Kidney glomerular epithelial cell (primary cell): ENCODE data around the gene CENPF.
"Not testable (repeated sequence)": the region's sequence is repeated elsewhere in the genome, so short reads cannot be mapped to it uniquely, and the experiment has no call there.

Source experiments
- DNase-seq: peaks from one replicate; lab custom pipeline; 2025; lab: John Stamatoyannopoulos, UW

Gene CENPF

DNA sequence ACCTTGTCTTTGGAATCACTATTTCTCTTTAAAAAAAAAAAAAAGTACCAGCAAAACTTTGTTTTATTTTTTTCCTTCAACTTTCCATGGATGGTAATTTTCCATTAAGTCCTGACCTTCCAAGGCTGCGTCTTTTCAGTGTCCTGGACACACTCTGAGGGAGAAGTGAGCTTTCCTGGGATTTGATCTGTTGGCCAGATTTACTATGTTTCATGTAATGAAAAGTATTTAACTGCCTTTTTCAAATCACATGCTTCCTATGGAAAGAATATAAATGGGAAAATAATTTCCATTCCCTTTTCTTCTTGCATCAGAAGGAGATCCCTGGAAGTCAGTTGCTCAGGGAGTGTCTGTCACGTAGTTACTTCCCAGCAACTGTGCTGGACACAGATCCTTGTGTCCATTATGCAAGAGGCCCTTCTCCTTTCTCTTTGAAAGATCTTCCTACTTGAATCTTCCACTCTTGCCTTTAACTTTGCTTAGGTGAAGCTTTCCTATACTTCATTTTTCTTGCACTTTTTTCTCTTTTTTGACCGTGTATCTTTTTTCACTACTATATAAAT is 59.3 kb downstream of the CENPF start:
- DNase-seq = no peak

- no peak for DNase-seq
Measured at GRCh38 chr1:214664651-214665433, 61.8 kb downstream of the CENPF start.

DNA sequence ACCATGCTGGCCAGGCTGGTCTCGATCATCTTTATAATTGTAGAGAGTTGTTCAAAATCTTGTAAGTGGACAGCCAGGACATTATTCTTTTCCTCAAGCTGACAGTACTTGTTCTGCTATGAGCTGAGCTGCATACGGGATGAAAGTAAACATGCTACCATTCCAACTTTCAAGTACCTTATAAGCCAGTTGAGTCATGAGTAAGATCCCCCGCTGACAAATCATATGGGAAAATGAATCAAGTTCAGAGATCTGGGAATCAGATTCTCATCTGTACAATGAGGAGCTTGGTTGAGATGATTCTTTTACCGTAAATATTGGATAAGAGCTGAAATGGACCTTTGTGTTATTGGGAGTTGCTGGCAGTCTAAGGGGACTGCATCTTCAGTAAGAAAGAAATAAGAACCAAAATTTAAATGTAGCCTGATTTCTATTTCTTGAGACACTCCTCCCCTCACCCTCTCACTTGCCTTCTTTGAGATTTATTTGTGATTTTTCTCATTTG is 62.7 kb downstream of the CENPF start:
- DNase-seq = no peak

DNA sequence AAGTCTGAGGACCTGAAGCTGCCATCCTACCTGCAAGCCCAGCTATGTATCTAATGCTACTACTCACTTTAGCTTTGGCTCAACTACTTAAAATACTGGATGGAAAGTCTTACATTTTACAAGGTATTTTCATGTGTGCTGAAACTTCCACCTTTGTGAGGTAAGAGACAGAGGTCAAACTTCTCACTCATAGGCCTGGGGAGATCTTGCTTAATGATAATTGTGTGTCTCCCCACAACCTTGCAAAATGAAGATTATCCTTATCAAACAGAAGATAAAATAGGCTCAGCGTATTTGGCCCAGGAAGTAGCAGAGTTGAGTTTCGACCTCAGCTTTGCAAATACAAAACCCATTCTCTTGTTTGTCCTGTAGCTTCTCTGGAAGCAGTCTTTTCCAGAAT is 63.7 kb downstream of the CENPF start:
- no peak for DNase-seq

- no peak for DNase-seq
Measured at GRCh38 chr1:214670098-214670497, 67.1 kb downstream of the CENPF start.

- DNase-seq = not testable (repeated sequence)
Measured at GRCh38 chr1:214673029-214673428, 70.0 kb downstream of the CENPF start.

DNA sequence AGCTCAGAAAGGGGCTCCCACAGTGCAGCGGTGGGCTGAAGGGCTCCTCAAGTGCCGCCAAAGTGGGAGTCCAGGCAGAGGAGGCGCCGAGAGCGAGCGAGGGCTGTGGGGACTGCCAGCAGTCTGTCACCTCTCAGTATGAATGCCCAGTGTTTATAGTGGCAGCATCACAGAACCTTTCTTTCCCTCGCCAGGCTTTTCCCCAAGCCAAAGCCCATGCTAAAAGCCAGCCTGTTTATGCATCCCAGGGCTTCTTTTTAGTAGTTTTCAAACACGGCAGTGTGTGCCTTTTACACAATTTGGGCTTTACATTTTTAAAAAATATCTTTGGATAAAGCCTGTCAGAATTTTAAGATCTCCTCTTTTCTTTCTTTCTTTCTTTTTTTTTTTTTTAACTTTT is 70.6 kb downstream of the CENPF start:
- no peak for DNase-seq

DNA sequence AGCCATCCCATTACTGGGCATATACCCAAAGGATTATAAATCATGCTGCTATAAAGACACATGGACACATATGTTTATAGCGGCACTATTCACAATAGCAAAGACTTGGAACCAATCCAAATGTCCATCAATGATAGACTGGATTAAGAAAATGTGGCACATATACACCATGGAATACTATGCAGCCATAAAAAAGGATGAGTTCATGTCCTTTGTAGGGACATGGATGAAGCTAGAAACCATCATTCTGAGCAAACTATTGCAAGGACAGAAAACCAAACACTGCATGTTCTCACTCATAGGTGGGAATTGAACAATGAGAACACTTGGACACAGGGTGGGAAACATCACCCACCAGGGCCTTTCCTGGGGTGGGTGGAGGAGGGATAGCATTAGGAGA is 72.5 kb downstream of the CENPF start:
- not testable (repeated sequence) for DNase-seq

GRCh38 chr1:214676747-214677146 is 73.8 kb downstream of the CENPF start:
- DNase-seq = no peak

DNA sequence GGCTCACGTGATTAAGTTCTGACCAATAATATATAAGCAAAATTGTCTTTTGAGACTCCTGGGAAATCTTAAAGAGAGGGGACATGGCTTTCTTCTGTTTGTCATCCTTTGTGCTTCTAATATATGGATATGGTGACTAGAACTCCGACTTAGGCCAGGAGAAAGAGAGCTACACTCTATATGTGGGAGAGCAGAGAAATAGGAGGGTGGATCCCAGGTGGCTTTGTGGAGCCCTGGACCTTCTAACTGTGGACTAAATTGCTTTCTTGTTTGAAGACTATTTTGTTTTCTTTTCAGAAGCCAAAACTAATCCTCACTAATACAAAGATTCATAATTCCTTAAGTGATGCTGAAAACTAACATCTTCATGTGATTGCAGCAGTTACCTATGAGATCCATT is 75.0 kb downstream of the CENPF start:
- DNase-seq = no peak

GRCh38 chr1:214678386-214678785 is 75.4 kb downstream of the CENPF start:
- no peak for DNase-seq

DNA sequence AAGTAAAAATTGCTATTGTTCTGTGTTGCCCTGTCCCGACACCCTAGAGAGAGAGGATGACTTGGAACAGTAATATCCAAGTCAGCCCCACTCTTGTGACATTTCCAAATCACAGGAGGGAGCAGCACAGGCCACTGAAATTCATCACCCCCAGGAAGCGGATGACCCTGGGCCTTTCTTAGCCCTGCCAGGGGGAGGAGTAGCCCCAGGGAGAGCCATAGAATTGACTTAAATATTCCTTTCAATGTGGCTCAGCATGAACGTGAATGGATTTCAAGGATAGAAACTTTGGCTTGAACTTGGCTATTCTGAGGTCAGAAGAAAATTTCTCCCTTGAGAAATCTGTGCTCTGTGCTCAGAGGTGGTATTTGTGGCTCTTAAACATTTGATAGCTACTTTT is 80.6 kb downstream of the CENPF start:
- DNase-seq = no peak

- DNase-seq = no peak
Measured at GRCh38 chr1:214685906-214686305, 82.9 kb downstream of the CENPF start.

DNA sequence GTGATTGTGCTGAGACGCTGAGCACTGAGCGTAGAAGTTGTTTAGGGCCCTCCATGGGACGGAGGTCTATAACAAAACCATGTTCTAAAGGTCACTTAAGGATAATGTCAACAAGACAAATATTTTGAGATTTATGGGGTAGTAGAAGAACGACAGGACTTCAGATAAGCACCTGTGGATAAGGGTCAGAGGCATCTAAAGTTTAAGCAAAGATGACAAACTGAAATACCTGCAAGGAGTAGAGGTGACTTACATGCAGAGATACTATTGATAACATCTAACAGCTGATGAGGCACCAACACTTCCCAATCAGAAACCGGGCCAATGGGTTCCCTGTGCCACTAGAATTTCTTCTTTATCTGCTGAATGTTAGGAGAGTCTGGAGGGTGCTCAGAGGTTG is 83.5 kb downstream of the CENPF start:
- no peak for DNase-seq

DNA sequence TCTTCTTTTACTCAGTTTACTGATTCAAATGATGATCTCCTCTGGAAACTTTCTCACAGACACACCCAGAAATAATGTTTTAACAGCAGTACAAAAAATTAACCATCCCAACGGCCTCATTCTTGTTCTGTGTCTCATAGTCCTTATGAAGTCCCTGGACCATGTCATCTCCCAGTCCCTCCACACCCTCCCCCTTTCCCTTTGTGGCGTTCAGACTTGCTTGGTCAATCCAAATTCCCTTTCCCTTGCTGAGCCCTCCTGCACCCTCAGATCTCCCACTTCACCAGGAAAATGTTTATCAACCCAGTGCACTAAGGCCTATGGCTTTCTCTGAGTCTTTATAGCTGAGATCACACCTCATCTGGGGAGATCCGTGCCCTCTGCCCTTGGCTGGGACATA is 85.9 kb downstream of the CENPF start:
- DNase-seq = no peak

GRCh38 chr1:214694769-214695168 is 91.8 kb downstream of the CENPF start:
- no peak for DNase-seq

GRCh38 chr1:214698559-214698958 is 95.6 kb downstream of the CENPF start:
- no peak for DNase-seq

DNA sequence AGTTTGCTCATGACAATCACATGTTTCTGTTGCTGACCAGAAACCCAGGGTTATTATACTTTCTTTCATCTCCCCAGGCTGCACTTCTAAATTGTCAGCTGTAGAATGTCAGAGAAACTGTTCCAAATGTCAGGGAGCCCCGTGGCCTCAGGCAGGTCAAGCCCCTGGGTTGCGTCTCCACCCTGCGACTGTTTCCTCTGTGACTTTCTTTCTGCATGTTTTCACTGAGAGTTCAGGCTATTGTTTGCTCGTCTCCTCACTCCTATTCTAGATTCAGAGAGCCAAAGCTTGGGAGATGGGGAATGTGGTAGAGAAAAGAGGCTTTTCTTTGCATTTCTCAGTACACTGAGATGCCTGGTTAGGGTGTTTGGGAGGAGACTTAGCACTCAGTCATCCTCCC is 97.4 kb downstream of the CENPF start:
- no peak for DNase-seq

GRCh38 chr1:214702556-214702955 is 99.6 kb downstream of the CENPF start:
- no peak for DNase-seq

GRCh38 chr1:214707306-214708087 is 104.5 kb downstream of the CENPF start:
- no peak for DNase-seq

DNA sequence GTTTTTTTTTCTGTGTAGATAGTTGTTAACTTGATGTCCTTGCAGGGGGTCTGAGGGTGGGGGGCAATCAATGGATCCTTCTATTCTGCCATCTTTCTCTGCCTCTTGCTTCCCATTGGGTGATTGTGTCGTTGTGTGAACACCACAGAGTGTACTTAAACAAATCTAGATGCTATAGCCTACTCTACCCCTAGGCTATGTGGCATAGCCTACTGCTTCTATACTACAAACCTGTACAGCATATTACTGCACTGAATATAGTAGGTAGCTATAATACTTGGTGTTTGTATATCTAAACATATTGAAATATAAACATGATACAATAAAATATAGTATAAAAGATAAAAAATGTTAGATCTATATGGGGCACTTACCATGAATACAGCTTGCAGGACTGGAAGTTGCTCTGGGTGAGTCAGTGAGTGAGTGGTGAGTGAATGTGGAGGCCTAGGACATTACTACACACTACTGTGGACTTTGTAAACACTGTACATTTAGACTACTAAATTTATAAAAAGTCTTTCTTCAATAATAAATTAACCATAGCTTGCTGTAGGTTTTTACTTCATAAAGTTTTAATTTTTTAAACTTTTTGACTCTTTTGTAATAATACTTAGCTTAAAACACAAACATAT is 105.4 kb downstream of the CENPF start:
- no peak for DNase-seq

DNA sequence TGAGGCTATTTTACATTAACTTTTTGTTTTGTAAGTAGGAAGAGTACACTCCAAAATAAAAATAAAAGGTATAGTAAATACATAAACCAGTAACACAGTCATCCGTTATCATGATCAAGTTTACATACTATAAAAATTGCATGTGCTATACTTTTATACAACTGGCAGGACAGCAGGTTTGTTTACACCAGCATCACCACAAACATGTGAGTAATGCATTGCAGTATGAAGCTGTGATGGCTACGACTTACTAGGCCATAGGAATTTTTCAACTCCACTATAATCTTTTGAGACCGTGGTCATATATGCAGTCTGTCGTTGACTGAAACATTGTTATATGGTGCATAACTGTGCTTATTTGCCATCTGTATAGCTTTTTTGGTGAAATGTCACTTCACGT is 106.2 kb downstream of the CENPF start:
- no peak for DNase-seq

DNA sequence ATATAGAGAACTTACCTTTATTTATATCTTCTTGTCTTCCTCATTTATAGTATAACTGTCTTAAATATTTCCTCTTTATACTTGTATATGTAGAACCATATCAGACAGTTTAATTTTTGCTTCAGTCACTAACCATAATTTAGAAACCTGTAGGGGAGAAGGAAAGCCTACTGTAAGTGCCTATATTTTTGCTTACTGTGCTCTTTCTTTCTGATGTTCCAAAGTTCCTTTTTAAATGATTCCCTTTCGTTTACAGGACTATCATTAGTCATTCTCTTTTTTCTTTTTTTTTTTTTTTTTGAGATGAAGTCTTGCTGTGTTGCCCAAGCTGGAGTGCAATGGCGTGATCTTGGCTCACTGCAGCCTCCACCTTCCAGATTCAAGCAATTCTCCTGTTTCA is 109.7 kb downstream of the CENPF start:
- no peak for DNase-seq
